T47D (cell line): ENCODE measurements around the gene HBP1.
A peak's percentile ranks its signal among the peaks of the same experiment; 100 is the strongest.

ENCODE experiments used
- DNase-seq, 2 experiments: peaks; one replicate each; pipeline versions ENCODE4 v3.0.0 to v3.0.0-alpha.2; 2011 to 2012; ENCODE audit warnings: low read depth in 1 of 2, low spot score in 1 of 2
- JUND ChIP-seq: IDR thresholded peaks from 2 replicates; pipeline ENCODE4 v1.6.1; 2012; ENCODE audit warnings: low read depth
- in situ Hi-C: cut with HindIII; loops from 2 replicates; pipeline ENCODE4 v1.10.0; 2016; ENCODE audit warnings: low sequenced_read_pairs, low pct_unique_long_range_greater_than_20kb

HBP1 gene

DNA sequence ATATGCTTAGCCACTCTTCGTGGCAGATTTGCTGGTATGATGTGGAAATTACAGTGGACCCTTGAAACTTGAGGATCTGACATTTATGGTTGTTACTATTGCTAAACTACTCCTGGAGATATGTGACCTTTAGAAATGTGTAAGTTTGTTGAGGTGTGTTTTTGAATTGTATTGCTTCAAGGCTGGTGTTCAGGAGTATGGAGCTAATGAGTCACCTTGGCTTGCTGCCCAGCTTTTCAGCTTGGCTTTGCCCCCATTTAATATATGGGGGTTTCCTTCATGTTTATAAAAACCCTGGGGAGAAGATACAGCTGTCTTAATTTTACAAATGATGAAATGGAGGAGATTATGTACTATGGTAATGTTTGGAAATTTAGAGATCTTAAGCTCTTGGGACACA, 11.6 kb downstream of the HBP1 start:
- in situ Hi-C loops, result no loop called here
- no peak for TF ChIP-seq JUND
- DNase-seq, result no peak

DNA sequence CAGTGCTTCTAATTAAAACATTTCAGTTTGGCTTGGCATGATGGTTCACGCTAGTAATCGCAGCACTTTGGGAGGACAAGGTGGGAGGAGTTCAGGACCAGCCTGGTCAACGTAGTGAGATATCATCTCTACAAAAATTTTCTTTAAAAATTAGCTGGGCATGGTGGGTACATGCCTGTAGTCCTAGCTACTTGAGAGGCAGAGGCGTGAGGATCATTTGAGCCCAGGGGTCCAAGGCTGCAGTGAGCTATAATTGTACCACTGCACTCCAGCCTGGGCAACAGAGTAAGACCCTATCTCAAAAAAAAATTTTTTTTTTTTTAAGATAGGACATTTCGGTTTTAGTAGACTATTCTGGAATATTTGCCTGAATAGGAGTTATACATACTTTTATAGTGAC, 12.4 kb downstream of the HBP1 start:
- in situ Hi-C loops, result no loop called here
- DNase-seq, result no peak

DNA sequence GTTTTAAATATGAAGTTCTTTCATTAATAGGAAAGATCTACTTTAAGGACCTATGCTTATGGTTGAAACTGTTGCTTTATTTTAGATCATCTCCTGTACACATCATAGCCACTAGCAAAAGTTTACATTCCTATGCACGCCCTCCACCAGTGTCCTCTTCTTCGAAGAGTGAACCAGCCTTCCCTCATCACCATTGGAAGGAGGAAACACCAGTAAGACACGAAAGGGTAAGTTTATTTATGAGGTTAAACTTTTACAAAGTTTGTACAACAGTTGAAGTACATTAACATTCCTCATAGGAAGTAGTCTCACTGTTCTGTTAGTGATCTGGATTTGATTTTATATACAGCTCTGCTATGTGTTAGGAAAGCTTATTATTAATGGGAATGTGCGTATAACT, 16.9 kb downstream of the HBP1 start:
- DNase-seq, result no peak
- TF ChIP-seq JUND, result no peak
- in situ Hi-C loops, result no loop called here

More for the DNA sequence above, 12.4 kb downstream of the HBP1 start:
- TF ChIP-seq JUND, result no peak

DNA sequence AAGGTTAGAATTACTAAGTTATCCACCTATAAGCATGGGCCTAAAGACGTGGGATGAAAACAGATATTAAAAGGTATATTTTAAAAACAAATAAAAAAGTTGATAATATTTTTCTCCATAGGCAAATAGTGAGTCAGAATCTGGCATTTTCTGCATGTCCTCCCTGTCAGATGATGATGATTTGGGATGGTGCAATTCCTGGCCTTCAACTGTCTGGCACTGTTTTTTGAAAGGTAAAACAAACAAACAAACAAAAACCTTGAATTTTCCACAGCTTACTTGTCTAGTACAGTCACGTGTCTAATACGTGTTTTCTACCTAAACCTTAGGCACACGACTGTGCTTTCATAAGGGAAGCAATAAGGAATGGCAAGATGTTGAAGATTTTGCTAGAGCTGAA, 17.4 kb downstream of the HBP1 start:
- TF ChIP-seq JUND, result no peak
- no peak for DNase-seq
- in situ Hi-C loops, result no loop called here

- no peak for DNase-seq
- no peak for TF ChIP-seq JUND
- in situ Hi-C loops, result no loop called here
Measured at GRCh38 chr7:107187774-107188173, 19.0 kb downstream of the HBP1 start.

DNA sequence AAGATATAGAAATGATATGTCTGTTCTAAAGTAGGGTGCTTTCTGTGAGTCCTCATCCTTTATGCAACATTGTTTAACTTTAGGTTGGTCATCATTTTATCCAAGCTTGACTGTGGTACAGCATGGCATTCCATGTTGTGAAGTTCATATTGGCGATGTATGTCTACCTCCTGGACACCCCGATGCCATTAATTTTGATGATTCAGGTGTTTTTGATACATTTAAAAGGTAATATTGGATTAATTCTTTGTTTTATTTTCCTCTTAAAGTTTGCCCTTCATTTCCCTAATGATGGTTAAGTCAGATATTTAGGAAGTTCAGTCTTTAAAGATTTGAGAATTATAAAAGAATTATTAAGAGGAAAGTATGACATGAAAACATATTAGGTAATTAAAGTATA, 21.3 kb downstream of the HBP1 start:
- DNase-seq, result no peak
- in situ Hi-C loops, result no loop called here
- TF ChIP-seq JUND, result no peak

DNA sequence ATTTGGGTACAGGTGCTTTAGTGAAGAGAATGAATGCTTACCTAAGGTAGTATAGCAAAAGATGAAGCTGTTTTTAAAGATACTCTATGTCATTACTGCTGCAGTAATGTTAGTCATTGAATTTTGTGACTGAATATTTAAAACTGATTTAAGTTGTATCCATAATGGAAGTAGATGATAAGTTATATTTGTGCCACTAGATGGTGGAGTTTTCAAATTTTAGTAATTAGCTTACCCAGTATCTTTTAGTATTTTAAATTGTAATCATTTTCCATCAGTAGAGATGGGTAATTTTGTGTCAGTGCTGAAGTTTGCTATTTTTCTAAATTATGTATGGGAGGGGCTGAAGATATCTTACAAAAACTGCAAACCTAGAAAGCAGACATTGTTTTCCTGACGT, 25.2 kb downstream of the HBP1 start:
- in situ Hi-C loops, result no loop called here
- TF ChIP-seq JUND, result no peak
- DNase-seq, result no peak

DNA sequence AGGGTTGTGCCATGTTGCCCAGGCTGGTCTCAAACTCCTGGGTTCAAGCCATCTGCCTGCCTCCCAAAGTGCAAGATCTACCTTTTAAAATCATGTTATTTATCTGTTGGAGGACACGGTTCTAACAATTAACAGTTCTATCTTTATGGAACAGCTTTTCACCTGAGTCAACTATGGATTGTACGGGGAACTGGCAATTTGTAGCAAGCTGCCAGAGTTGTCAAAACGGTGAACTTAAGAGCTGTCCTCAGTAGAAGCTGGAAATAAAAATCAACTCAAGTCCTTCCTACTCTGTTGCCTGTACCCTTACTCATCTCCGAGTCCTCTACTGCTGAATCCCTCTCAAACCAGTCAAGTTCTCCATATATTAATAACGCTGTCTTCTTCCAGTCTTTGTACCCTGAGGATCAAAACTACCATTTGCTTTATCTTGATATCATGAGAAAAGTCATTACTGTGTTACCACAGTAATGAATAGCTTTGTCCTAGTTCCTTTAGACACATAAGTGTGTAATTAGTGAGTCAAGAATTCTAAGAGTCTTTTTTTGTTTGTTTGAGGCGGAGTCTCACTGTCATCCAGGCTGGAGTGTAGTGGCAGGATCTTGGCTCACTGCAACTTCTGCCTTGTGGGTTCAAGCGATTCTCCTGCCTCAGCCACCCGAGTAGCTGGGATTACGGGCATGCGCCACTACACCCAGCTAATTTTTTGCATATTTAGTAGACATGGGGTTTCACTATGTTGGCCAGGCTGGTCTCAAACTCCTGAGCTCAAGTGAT, 28.2 kb downstream of the HBP1 start:
- in situ Hi-C loops, result no loop called here
- TF ChIP-seq JUND, result no peak
- no peak for DNase-seq

- no peak for TF ChIP-seq JUND
- DNase-seq, result peak; percentile 18 to 60
- in situ Hi-C loops, result no loop called here
Measured at GRCh38 chr7:107201795-107202450, 33.1 kb downstream of the HBP1 start.

DNA sequence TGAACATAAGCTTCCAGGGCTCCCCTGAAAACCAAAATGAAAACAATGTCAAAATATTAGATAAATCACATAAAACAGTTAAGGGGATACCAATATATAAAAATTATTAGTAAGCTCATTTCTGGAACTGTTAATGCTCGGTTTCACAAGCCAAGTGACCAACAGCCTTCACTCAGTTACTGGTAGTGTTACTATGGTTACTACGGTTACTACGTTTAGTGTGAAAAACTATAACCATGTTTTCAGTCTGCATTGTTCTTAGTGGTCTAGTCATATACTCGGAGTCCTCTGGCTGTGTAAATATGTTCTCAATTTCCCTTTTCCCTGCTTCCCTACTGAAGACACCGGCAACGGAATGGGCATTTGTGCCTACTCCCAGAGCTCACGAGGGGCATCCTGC, 34.8 kb downstream of the HBP1 start:
- in situ Hi-C loops, result no loop called here

GRCh38 chr7:107206136-107206535, 37.3 kb downstream of the HBP1 start:
- no peak for TF ChIP-seq JUND
- DNase-seq, result no peak
- in situ Hi-C loops, result no loop called here

More for the DNA sequence above, 34.8 kb downstream of the HBP1 start:
- no peak for DNase-seq
- TF ChIP-seq JUND, result no peak

- in situ Hi-C loops, result no loop called here
- TF ChIP-seq JUND, result no peak
- no peak for DNase-seq
Measured at GRCh38 chr7:107206706-107207105, 37.9 kb downstream of the HBP1 start.

DNA sequence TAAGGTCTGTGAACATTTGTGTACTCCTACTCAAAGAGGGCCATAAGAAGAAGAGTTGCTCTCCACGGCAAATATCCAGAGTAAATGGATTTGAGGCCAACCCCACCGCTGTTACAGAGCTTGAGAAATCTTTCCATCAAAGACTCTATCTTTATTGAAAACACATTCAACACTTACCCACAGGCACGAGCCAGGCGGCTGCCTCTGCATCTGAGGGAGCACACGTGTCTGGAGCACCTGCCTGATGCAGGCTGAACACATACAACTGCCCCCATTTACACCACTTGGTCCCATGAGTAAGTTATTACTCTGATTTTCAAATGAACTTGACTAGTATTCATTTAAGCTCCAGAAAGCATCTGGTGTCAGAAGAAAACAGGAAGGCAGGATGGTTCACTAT, 38.7 kb downstream of the HBP1 start:
- no peak for DNase-seq
- in situ Hi-C loops, result no loop called here
- TF ChIP-seq JUND, result no peak
